Stimulated activated CD4-positive, alpha-beta T cell treated with anti-CD3 and anti-CD28 coated beads, Interleukin-4, amount 100 ng/mL, for 24 hours (primary cell): ENCODE results near the gene CA5B.
"Not testable (repeated sequence)": the region's sequence is repeated elsewhere in the genome, so short reads cannot be mapped to it uniquely, and the experiment has no call there.

ENCODE experiments used
- DNase-seq: peaks from one replicate; pipeline ENCODE4 v3.0.0-alpha.2; 2020

Gene CA5B

GRCh38 chrX:15749642-15750610 is 11.9 kb downstream of the CA5B start:
- peak; percentile 8 for DNase-seq

- DNase-seq, result no peak
Measured at GRCh38 chrX:15750611-15751154, 12.6 kb downstream of the CA5B start.

GRCh38 chrX:15751155-15751819 is 13.2 kb downstream of the CA5B start:
- DNase-seq, result no peak

GRCh38 chrX:15755091-15755490 is 17.0 kb downstream of the CA5B start:
- no peak for DNase-seq

- DNase-seq, result no peak
Measured at GRCh38 chrX:15758140-15758539, 20.1 kb downstream of the CA5B start.

GRCh38 chrX:15759886-15760285 is 21.8 kb downstream of the CA5B start:
- not testable (repeated sequence) for DNase-seq

GRCh38 chrX:15761564-15762191 is 23.6 kb downstream of the CA5B start:
- DNase-seq, result peak; percentile 39

GRCh38 chrX:15769300-15769954 is 31.4 kb downstream of the CA5B start:
- no peak for DNase-seq

- peak; percentile 14 for DNase-seq
Measured at GRCh38 chrX:15781961-15782699, 44.1 kb downstream of the CA5B start.

GRCh38 chrX:15785176-15785750 is 47.2 kb downstream of the CA5B start:
- no peak for DNase-seq

- no peak for DNase-seq
Measured at GRCh38 chrX:15786915-15787314, 48.8 kb downstream of the CA5B start.

- DNase-seq, result peak; percentile 87
Measured at GRCh38 chrX:15789979-15790768, 52.1 kb downstream of the CA5B start, which contains the start of gene ZRSR2. Gene ZRSR2 (plus strand): TSS chrX:15790484. CDS start chrX:15790496, 12 bp downstream.

- no peak for DNase-seq
Measured at GRCh38 chrX:15790769-15791290, 52.8 kb downstream of the CA5B start.

- DNase-seq, result no peak
Measured at GRCh38 chrX:15797707-15798106, 59.6 kb downstream of the CA5B start.

GRCh38 chrX:15804563-15804962 is 66.5 kb downstream of the CA5B start:
- no peak for DNase-seq

GRCh38 chrX:15808254-15808653 is 70.2 kb downstream of the CA5B start:
- DNase-seq, result no peak

GRCh38 chrX:15812192-15812938 is 74.3 kb downstream of the CA5B start:
- no peak for DNase-seq

GRCh38 chrX:15813416-15813815 is 75.3 kb downstream of the CA5B start:
- no peak for DNase-seq

GRCh38 chrX:15814771-15815365 is 76.8 kb downstream of the CA5B start:
- no peak for DNase-seq
